Fibroblast of lung (primary cell): ENCODE data around the gene LTF. TPM values are rescaled to one million over a fixed set of nuclear protein-coding genes. Genes with fewer than 3 reads are reported as not detected.
"Not testable (repeated sequence)": the region's sequence is repeated elsewhere in the genome, so short reads cannot be mapped to it uniquely, and the experiment has no call there.

Source experiments
- DNase-seq, 2 donors: peaks; one replicate each; pipeline versions ENCODE4 v3.0.0 to v3.0.0-alpha.2; 2010; ENCODE audit warnings: low read depth in 2 of 2
- H2AFZ ChIP-seq: 2 replicates; pipeline ENCODE4 v1.5.1; 2012; ENCODE audit warnings: low read length, control low read depth, inconsistent platforms
- H3K27ac ChIP-seq: 2 replicates; pipeline ENCODE4 v1.5.1; 2011; ENCODE audit warnings: low read length, control low read depth; ENCODE audit not compliant: insufficient read depth
- H3K27me3 ChIP-seq: 2 replicates; pipeline ENCODE4 v1.5.1; 2011; ENCODE audit warnings: mild to moderate bottlenecking, low read length; ENCODE audit not compliant: control insufficient read depth, insufficient read depth
- H3K36me3 ChIP-seq: 2 replicates; pipeline ENCODE4 v1.5.1; 2011; ENCODE audit warnings: low read length; ENCODE audit not compliant: control insufficient read depth, insufficient read depth
- H3K4me1 ChIP-seq: 2 replicates; pipeline ENCODE4 v1.5.1; 2011; ENCODE audit warnings: low read length; ENCODE audit not compliant: control insufficient read depth, insufficient read depth; ENCODE audit errors: extremely low read depth
- H3K4me2 ChIP-seq: 2 replicates; pipeline ENCODE4 v1.5.1; 2011; ENCODE audit warnings: low read length, control low read depth; ENCODE audit not compliant: insufficient read depth; ENCODE audit errors: extremely low read depth
- H3K4me3 ChIP-seq, 4 experiments: fragments of 200-600 bp in 1 of 4; sonication (generic) in 1 of 4; replicated peaks in 1 of 4; 2 replicates each; pipeline ENCODE4 v1.5.1; 2011 to 2016; ENCODE audit warnings: low read length in 4 of 4, low read depth in 3 of 4, mild to moderate bottlenecking in 3 of 4, control low read depth in 2 of 4, inconsistent platforms in 1 of 4, mixed read lengths in 1 of 4; ENCODE audit not compliant: insufficient read depth in 1 of 4; ENCODE audit errors: control extremely low read depth in 1 of 4
- H3K79me2 ChIP-seq: 2 replicates; pipeline ENCODE4 v1.5.1; 2012; ENCODE audit warnings: mild to moderate bottlenecking, low read length, inconsistent platforms; ENCODE audit not compliant: control insufficient read depth, insufficient read depth
- H3K9ac ChIP-seq: 2 replicates; pipeline ENCODE4 v1.5.1; 2011; ENCODE audit warnings: mild to moderate bottlenecking, low read length, control low read depth; ENCODE audit not compliant: insufficient read depth
- H3K9me3 ChIP-seq: 2 replicates; pipeline ENCODE4 v1.5.1; 2012; ENCODE audit warnings: low read depth, low read length; ENCODE audit not compliant: control insufficient read depth, insufficient read depth
- H4K20me1 ChIP-seq: 2 replicates; pipeline ENCODE4 v1.5.1; 2011; ENCODE audit warnings: low read length; ENCODE audit not compliant: control insufficient read depth, insufficient read depth; ENCODE audit errors: extremely low read depth
- EZH2 ChIP-seq: IDR thresholded peaks from 2 replicates; pipeline ENCODE4 v1.5.1; 2012; ENCODE audit warnings: low read length, control low read depth, mild to moderate bottlenecking; ENCODE audit errors: missing control alignments
- polyA plus RNA-seq, 2 donors: library from polyadenylated mRNA; depleted of rRNA in 1 of 2; stranded (reverse) in 1 of 2; unstranded in 1 of 2; fragments of >200 nt; gene quantifications; 2 replicates each; pipeline ENCODE4 v1.2.1, GENCODE V29; 2011 to 2012; ENCODE audit warnings: missing spikeins in 1 of 2
- total RNA-seq: library from RNA; depleted of rRNA; stranded (reverse); fragments of >200 nt; gene quantifications from 2 replicates; pipeline ENCODE4 v1.2.1, GENCODE V29; 2014
- TF ChIP-seq, protein P1 (sequence below), 2 donors: IDR thresholded peaks in 1 of 2; conservative IDR thresholded peaks in 1 of 2; 1 replicate in 1 of 2; 2 replicates in 1 of 2; pipeline ENCODE4 v1.5.1; 2011 to 2012; ENCODE audit warnings: low read length in 2 of 2, control low read depth in 1 of 2, inconsistent platforms in 1 of 2, low read depth in 1 of 2, mild to moderate bottlenecking in 1 of 2

LTF gene
- total and polyA plus RNA-seq, 2 donors (not counting 1 experiment from before 2014, with no cell fraction given), result not detected

DNA sequence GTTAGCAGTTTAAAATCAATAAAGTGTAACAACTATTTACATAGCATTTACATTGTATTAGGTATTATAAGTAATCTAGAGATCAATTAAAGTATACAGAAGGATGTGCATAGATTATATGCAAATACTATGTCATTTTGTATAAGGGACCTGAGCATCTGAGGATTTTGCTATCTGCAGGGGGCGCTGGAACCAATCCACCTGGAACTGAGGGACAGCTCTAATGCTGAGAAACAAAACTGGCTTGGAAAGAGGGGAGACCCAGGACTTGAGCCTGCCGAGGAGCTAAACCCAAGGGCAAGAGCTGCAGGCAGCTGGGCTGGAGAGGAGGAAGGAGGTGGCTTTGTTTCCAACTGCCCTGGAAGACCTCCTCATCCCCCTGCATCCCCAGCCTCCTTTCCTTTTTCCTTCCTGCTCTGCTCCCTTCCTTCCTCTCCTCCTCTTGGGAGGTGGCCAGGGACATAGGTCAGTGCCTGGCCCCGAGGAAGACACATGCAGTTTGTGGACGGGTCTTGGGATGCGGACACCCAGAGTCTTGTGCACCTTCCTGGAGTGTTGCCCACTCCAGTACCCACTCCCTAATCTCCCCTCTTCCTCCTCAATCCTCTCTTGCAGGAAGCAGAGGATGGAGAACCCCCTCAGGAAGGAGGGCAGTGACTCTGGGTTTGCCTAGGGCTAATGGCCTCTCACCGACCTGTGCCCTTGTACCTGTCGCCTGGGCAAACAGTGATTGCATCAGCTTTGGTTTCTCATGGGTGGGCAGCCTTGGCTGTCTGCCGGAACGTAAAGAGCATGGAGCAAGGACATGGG, 32.2 kb upstream of the LTF start:
- Histone ChIP-seq H3K27me3 (no peaks in the 10 kb centered on the region), H4K20me1 (no peaks in the 10 kb centered on the region), H3K4me2 (no peak overlapping the region), H3K36me3 (no peaks in the 10 kb centered on the region), H3K4me3 (no peak overlapping the region), H3K9me3 (no peaks in the 10 kb centered on the region), H3K4me1 (peaks cover 6% of the 10 kb centered on the region), H3K79me2 (no peaks in the 10 kb centered on the region), H2AFZ (no peak overlapping the region), H3K27ac (no peak overlapping the region), H3K9ac (no peak overlapping the region)
- DNase-seq, result peak in 1 of 2 donors; percentile 20
- no peak for TF ChIP-seq EZH2
- TF ChIP-seq, protein P1, sequence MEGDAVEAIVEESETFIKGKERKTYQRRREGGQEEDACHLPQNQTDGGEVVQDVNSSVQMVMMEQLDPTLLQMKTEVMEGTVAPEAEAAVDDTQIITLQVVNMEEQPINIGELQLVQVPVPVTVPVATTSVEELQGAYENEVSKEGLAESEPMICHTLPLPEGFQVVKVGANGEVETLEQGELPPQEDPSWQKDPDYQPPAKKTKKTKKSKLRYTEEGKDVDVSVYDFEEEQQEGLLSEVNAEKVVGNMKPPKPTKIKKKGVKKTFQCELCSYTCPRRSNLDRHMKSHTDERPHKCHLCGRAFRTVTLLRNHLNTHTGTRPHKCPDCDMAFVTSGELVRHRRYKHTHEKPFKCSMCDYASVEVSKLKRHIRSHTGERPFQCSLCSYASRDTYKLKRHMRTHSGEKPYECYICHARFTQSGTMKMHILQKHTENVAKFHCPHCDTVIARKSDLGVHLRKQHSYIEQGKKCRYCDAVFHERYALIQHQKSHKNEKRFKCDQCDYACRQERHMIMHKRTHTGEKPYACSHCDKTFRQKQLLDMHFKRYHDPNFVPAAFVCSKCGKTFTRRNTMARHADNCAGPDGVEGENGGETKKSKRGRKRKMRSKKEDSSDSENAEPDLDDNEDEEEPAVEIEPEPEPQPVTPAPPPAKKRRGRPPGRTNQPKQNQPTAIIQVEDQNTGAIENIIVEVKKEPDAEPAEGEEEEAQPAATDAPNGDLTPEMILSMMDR (conservative IDR thresholded peaks at IDR 0.05 in 1 of 2, IDR thresholded peaks at IDR 0.05 in 1 of 2; ENCODE audit: low read depth in 1 of 2, low read length in 2 of 2), result peak in 1 of 2 donors; percentile 42

DNA sequence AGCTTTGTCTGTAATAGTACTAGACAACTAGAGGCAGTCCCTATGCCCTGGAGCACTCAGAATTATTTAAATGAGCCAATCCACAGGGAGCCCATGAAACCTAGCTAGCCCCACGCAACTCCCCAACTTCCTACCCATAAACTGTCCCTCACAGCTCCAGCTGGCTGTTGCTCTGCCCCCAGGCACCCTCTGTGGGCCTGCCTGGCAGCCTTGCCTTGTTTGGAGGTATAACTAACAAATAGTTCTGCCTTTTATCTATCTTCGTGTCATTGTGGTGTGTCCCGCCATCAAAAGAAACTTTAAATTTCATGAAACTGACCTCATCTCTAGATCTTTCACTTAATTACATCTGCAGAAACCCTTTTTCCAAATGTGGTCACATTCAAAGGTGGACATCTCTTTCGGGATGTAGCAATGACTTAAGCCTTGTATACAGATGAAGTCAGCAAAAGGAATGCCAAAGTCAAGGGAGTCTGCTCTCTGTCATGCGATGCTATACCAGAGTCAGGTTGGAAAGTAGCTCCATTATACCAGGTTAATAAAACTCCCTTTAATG, 31.3 kb upstream of the LTF start:
- no peak for TF ChIP-seq EZH2
- TF ChIP-seq, protein P1 (conservative IDR thresholded peaks at IDR 0.05 in 1 of 2, IDR thresholded peaks at IDR 0.05 in 1 of 2; ENCODE audit: low read depth in 1 of 2, low read length in 2 of 2), result no peak
- Histone ChIP-seq H3K27me3 (no peaks in the 10 kb centered on the region), H3K27ac (peak overlapping the region; percentile 34), H3K4me3 (no peak overlapping the region), H3K9me3 (no peaks in the 10 kb centered on the region), H3K36me3 (no peaks in the 10 kb centered on the region), H2AFZ (no peak overlapping the region), H4K20me1 (no peaks in the 10 kb centered on the region), H3K4me2 (no peak overlapping the region), H3K4me1 (peaks cover 6% of the 10 kb centered on the region), H3K9ac (no peak overlapping the region), H3K79me2 (no peaks in the 10 kb centered on the region)
- peak; percentile 56 to 87 for DNase-seq

DNA sequence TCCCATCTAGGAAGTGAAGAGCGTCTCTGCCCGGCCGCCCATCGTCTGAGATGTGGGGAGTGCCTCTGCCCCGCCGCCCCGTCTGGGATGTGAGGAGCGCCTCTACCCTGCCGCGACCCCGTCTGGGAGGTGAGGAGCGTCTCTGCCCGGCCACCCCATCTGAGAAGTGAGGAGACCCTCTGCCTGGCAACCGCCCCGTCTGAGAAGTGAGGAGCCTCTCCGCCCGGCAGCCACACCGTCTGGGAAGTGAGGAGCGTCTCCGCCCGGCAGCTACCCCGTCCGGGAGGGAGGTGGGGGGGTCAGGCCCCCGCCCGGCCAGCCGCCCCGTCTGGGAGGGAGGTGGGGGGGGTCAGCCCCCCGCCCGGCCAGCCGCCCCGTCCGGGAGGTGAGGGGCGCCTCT, 29.8 kb upstream of the LTF start:
- H3K4me3 ChIP-seq, DNase-seq, H2AFZ ChIP-seq: not testable (repeated sequence)

More for the DNA sequence above, 29.8 kb upstream of the LTF start:
- not testable (repeated sequence) for H3K9ac ChIP-seq, H3K27me3 ChIP-seq, H3K79me2 ChIP-seq, H3K4me2 ChIP-seq, H3K36me3 ChIP-seq, H3K27ac ChIP-seq, H3K4me1 ChIP-seq, H3K9me3 ChIP-seq, H4K20me1 ChIP-seq
